GM20000 (cell line): ENCODE results near the gene ASCL2.

Experiments
- DNase-seq: peaks from one replicate; pipeline ENCODE4 v3.0.0; 2012; ENCODE audit warnings: low spot score
- TF ChIP-seq, protein P1 (sequence below): IDR thresholded peaks from 2 replicates; pipeline ENCODE4 v1.5.1; 2012; ENCODE audit warnings: mild to moderate bottlenecking, control low read depth; ENCODE audit errors: extremely low read depth, missing control alignments

ASCL2 gene

DNA sequence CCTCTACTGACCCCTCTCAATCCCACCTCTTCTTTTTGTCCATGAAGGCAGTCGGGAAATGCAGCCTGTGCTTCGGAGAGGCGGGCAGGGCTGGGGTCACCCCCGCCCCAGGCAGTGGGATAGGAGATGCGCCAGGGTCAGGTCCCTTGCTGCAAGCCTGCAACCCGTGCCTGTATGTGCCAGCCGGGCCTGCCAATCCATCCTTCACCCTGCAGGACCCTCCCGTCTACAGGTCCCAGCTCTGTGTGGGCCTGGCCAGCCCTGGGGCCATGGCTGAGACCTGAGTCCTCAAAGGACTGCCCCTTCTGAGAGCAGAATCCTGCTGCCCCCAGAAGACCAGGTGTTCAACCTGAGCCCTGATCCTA lies 10.9 kb downstream of the ASCL2 start:
- TF ChIP-seq, protein P1, sequence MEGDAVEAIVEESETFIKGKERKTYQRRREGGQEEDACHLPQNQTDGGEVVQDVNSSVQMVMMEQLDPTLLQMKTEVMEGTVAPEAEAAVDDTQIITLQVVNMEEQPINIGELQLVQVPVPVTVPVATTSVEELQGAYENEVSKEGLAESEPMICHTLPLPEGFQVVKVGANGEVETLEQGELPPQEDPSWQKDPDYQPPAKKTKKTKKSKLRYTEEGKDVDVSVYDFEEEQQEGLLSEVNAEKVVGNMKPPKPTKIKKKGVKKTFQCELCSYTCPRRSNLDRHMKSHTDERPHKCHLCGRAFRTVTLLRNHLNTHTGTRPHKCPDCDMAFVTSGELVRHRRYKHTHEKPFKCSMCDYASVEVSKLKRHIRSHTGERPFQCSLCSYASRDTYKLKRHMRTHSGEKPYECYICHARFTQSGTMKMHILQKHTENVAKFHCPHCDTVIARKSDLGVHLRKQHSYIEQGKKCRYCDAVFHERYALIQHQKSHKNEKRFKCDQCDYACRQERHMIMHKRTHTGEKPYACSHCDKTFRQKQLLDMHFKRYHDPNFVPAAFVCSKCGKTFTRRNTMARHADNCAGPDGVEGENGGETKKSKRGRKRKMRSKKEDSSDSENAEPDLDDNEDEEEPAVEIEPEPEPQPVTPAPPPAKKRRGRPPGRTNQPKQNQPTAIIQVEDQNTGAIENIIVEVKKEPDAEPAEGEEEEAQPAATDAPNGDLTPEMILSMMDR = no peak
- DNase-seq = no peak

DNA sequence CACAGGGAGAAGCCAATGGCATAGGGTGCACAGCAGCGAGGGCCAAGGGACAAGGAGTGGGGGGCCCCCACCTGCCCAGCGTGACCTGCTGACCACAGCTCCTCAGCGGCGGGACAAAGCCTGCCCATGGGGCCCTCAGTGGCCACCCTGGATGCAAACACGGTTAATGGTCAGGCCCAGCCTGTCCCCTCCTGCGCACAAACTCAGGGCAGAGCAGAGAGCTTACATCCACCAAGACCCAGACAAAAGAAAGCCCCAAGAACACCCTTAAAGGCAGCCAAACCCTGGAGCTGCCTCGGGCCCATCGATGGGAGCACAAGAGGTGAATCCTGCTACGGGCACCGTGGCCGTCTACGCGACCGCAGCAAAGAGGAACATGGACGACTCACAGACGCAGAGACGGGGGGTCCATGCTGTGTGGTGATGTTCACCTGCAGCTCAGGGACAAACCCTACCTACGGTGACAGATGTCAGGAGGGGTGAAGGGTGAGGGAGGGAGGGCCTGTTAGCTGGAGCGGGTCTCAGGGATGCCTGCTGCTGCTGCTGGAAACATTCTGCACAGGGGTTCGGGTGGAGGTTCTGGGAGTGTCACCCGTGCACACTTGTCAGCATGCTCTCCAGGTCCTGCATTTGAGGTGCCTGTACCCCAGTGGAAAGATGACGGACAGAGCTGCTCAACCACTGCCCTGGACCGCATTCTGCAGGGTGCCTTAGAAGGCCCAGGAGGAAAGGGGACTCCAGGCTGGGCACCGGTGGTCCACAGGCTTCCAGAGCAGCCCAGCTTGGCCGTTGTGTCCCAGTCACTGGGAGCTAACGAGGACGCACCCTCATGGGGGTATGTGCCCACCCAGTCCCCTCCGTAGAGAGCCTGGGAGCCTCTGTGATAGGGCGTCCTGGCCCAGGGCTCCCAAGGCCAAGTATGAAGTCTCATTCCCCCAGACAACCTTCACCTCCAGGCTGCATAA lies 11.6 kb downstream of the ASCL2 start:
- TF ChIP-seq, protein P1 = no peak
- DNase-seq = no peak

DNA sequence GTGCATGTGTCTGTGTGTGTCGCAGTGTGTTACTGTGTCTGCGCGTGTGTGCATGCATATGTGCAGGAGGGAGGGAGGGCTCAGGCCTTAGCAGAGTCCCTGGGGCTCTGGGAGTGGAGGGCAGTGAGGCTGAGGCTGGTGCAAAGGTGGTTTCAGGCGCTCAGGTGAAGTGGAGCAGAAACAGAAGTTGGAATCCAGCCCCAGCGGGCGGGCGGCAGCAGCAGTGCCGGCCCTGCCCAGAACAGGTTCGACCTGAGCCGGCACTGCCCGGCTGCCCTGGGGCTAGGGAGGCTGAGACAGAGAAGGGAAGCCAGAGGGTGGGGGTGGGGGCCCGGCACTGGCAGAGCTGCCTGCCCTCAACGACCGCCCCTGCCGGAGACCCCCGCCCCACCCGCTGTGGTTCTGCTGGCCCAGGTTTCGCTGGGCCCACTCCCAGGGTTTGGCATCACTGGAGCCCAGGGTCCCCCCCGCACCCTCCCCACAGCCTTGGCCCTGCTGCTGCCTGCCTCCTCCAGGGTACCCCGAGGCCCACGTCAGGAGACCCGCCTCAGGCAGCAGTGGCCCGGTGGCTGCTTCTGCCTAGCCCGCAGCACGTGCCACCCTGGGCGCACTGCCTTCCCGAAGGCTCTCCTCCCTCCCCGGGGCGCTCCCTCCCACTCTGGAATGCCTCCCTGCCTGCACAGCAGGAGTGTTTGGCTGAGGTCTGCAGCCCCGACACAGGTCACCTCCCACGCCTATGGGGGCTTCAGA lies 13.3 kb downstream of the ASCL2 start:
- TF ChIP-seq, protein P1 = no peak

DNA sequence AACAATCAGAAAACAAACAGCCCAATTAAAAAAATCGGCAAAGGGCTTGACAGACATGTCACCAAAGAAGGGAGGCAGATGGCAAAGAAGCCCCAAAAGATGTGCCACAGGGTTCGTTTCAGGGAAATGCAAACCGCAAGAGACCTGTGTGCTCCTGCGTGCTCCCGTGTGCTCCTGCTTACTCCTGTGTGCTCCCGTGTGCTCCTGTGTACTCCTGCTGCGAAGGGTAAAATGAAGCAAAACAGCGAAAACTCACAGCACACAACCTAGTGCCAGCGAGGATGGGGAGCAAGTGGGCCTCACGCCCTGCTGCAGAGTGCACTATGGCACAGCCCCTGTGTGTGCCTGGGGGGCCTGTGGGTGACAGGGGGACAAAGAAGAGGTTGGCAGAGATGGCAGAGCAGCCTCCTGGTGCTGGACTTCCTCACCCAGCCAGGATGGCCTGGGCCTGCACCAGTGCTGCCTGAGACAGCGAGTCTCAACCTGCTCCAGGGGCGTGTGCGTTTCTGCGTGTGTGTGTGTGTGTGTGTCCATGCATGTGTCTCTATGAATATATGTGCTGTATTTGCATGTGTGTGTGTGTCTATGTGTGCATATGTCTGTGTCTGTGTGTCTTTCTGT lies 14.0 kb downstream of the ASCL2 start:
- TF ChIP-seq, protein P1 = no peak
- DNase-seq = no peak

More for the DNA sequence above, 13.3 kb downstream of the ASCL2 start:
- DNase-seq = no peak

DNA sequence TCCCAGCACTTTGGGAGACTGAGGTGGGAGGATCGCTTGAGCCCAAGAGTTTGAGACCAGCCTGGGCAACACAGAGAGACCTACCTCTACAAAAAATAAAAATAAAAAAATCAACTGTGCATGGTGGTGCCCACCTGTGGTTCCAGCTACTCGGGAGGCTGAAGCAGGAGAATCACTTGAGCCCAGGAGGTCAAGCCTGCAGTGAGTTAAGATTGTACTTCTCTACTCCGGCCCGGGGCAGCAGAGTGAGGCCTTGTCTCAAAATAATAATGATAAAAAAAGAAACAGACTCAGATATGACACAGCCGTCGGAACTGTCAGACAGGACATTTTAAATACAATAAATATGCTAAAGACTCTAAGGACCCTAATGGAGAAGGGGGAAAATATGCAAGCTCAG lies 18.4 kb downstream of the ASCL2 start:
- TF ChIP-seq, protein P1 = no peak
- DNase-seq = no peak

DNA sequence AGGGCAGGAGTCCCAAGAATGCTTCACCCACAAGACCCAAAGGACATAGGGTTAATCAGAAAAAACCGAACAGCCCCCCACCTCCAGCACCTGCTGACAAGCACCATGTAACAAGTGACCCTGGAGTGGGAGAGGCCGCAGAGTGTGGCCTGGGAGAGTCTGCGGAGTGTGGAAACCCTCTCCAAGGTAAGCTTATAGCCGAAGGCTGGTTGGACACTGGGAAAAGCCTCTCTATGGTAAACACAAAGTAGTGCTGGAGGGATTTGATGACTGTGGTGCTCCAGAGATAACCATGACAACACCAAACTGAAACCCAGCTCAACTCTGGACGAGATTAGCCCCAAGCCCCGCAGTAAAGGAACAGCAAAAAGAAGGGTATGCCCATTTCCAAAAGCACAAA lies 19.2 kb downstream of the ASCL2 start:
- TF ChIP-seq, protein P1 = no peak
- DNase-seq = no peak

DNA sequence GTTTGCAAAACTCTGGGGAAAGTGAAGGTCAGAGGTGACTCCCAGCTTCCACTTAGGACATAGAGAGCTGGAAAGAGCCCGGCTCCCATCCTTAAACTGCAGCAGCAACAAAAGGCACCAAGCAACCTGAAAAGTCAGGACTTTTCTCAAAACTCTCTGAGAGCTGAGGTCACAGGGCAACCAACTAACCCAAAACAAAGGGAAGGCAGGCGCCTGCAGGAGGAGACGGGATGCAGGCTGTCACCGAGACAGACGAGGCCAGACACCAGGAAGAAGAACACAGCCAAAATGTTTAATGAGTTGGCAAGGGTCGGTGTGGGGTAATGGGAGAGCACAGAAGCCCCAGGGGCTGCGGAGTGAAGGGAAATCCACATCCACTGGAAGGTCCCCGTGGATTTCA lies 19.9 kb downstream of the ASCL2 start:
- DNase-seq = no peak
- TF ChIP-seq, protein P1 = no peak
